SK-N-MC (cell line): ENCODE measurements around the gene CLRN1.

Experiments
- DNase-seq: peaks from one replicate; pipeline ENCODE4 v3.0.0-alpha.2; 2011; ENCODE audit warnings: low read depth, low spot score
- H3K27ac ChIP-seq: fragments of 200-600 bp; sonication (generic); 2 replicates; pipeline ENCODE4 v1.5.1; 2016; ENCODE audit warnings: mixed run types
- H3K36me3 ChIP-seq: fragments of 200-600 bp; sonication (generic); 2 replicates; pipeline ENCODE4 v1.6.1; 2017; ENCODE audit warnings: antibody characterized with exemption, low read length, mixed read lengths; ENCODE audit not compliant: insufficient read depth
- H3K4me3 ChIP-seq: fragments of 200-600 bp; sonication (generic); 2 replicates; pipeline ENCODE4 v1.5.1; 2016
- H3K9ac ChIP-seq: fragments of 200-600 bp; sonication (generic); 2 replicates; pipeline ENCODE4 v1.8.0; 2017; ENCODE audit warnings: mixed run types, mixed read lengths; ENCODE audit not compliant: insufficient read length
- H3K9me3 ChIP-seq: fragments of 200-600 bp; sonication (generic); 2 replicates; pipeline ENCODE4 v1.6.1; 2017; ENCODE audit warnings: low read depth, mild to moderate bottlenecking, antibody characterized with exemption, low read length, moderate library complexity, mixed read lengths
- EZH2 ChIP-seq: fragments of 200-600 bp; sonication (generic); IDR thresholded peaks from one replicate; pipeline ENCODE4 v1.6.1; 2017; ENCODE audit warnings: antibody characterized with exemption
- FOXP2 ChIP-seq: optimal IDR thresholded peaks from 2 replicates; pipeline ENCODE3; 2011; ENCODE audit warnings: mild to moderate bottlenecking, moderate library complexity; ENCODE audit not compliant: insufficient read depth; ENCODE audit errors: extremely low read length, control extremely low read depth
- POLR2AphosphoS5 ChIP-seq: IDR thresholded peaks from 2 replicates; pipeline ENCODE4 v1.6.1; 2012; ENCODE audit warnings: mild to moderate bottlenecking, low read depth, low read length, borderline replicate concordance

CLRN1 gene

GRCh38 chr3:150913133-150913922 is 59.2 kb downstream of the CLRN1 start:
- Histone ChIP-seq H3K9ac (no peak overlapping the region), H3K36me3 (no peaks in the 10 kb centered on the region), H3K9me3 (no peaks in the 10 kb centered on the region), H3K4me3 (no peak overlapping the region), H3K27ac (no peak overlapping the region)
- DNase-seq, result no peak
- TF ChIP-seq POLR2AphosphoS5, result no peak
- TF ChIP-seq EZH2, result no peak
- TF ChIP-seq FOXP2, result no peak

GRCh38 chr3:150912501-150912900 is 60.0 kb downstream of the CLRN1 start:
- Histone ChIP-seq H3K9me3 (no peaks in the 10 kb centered on the region), H3K9ac (no peak overlapping the region), H3K27ac (no peak overlapping the region), H3K36me3 (no peaks in the 10 kb centered on the region), H3K4me3 (no peak overlapping the region)
- TF ChIP-seq POLR2AphosphoS5 (no peak), FOXP2 (no peak), EZH2 (no peak)
- DNase-seq, result no peak

GRCh38 chr3:150911771-150912170 is 60.8 kb downstream of the CLRN1 start:
- DNase-seq, result no peak
- H3K4me3 ChIP-seq, result no peak overlapping the region
- no peak for TF ChIP-seq FOXP2
- no peaks in the 10 kb centered on the region for H3K36me3 ChIP-seq
- H3K27ac ChIP-seq, result no peak overlapping the region
- H3K9ac ChIP-seq, result no peak overlapping the region
- no peaks in the 10 kb centered on the region for H3K9me3 ChIP-seq

GRCh38 chr3:150906461-150906860 is 66.1 kb downstream of the CLRN1 start:
- no peaks in the 10 kb centered on the region for H3K9me3 ChIP-seq
- no peak overlapping the region for H3K27ac ChIP-seq
- DNase-seq, result no peak
- no peaks in the 10 kb centered on the region for H3K36me3 ChIP-seq
- TF ChIP-seq EZH2 (no peak), POLR2AphosphoS5 (no peak), FOXP2 (no peak)
- H3K4me3 ChIP-seq, result no peak overlapping the region
- no peak overlapping the region for H3K9ac ChIP-seq

GRCh38 chr3:150905746-150906145 is 66.8 kb downstream of the CLRN1 start:
- H3K27ac ChIP-seq, result no peak overlapping the region
- no peaks in the 10 kb centered on the region for H3K9me3 ChIP-seq
- H3K4me3 ChIP-seq, result no peak overlapping the region
- no peaks in the 10 kb centered on the region for H3K36me3 ChIP-seq
- no peak overlapping the region for H3K9ac ChIP-seq
- TF ChIP-seq FOXP2 (no peak), POLR2AphosphoS5 (no peak), EZH2 (no peak)
- no peak for DNase-seq

- no peak for TF ChIP-seq POLR2AphosphoS5
- no peak for TF ChIP-seq FOXP2
- no peak for TF ChIP-seq EZH2
- DNase-seq, result no peak
- Histone ChIP-seq H3K9me3 (no peaks in the 10 kb centered on the region), H3K9ac (no peak within 1 kb of the TSS), H3K27ac (no peak within 1 kb of the TSS), H3K4me3 (no peak within 1 kb of the TSS), H3K36me3 (no peaks in the 10 kb centered on the region)
Measured at GRCh38 chr3:150905339-150905738, 67.2 kb downstream of the CLRN1 start, which contains the start of gene MINDY4B. TSS of gene MINDY4B (minus strand) at chr3:150905439. CDS start at chr3:150905439, 0 bp downstream.

GRCh38 chr3:150902988-150903387 is 69.5 kb downstream of the CLRN1 start:
- Histone ChIP-seq H3K4me3 (no peak overlapping the region), H3K9me3 (no peaks in the 10 kb centered on the region), H3K36me3 (no peaks in the 10 kb centered on the region), H3K9ac (no peak overlapping the region), H3K27ac (no peak overlapping the region)
- DNase-seq, result no peak
- TF ChIP-seq FOXP2 (no peak), POLR2AphosphoS5 (no peak), EZH2 (no peak)

- no peaks in the 10 kb centered on the region for H3K36me3 ChIP-seq
- no peak overlapping the region for H3K9ac ChIP-seq
- no peak overlapping the region for H3K27ac ChIP-seq
- H3K9me3 ChIP-seq, result no peaks in the 10 kb centered on the region
- DNase-seq, result no peak
- TF ChIP-seq POLR2AphosphoS5 (no peak), FOXP2 (no peak), EZH2 (no peak)
- no peak overlapping the region for H3K4me3 ChIP-seq
Measured at GRCh38 chr3:150901793-150902192, 70.7 kb downstream of the CLRN1 start.

- no peak for DNase-seq
- no peaks in the 10 kb centered on the region for H3K9me3 ChIP-seq
- TF ChIP-seq POLR2AphosphoS5, result no peak
- no peak for TF ChIP-seq EZH2
- no peak for TF ChIP-seq FOXP2
- H3K4me3 ChIP-seq, result no peak overlapping the region
- H3K27ac ChIP-seq, result no peak overlapping the region
- no peak overlapping the region for H3K9ac ChIP-seq
- no peaks in the 10 kb centered on the region for H3K36me3 ChIP-seq
Measured at GRCh38 chr3:150899141-150899540, 73.4 kb downstream of the CLRN1 start.
